Fibroblast of mammary gland (primary cell): ENCODE measurements around the gene GLDC.

Experiments used
- DNase-seq: peaks from one replicate; pipeline ENCODE4 v3.0.0-alpha.2; 2010; ENCODE audit warnings: low read depth
- H3K4me3 ChIP-seq: 2 replicates; pipeline ENCODE4 v1.5.1; 2011; ENCODE audit warnings: low read depth, mild to moderate bottlenecking, low read length, moderate library complexity; ENCODE audit not compliant: control insufficient read depth
- CTCF ChIP-seq: conservative IDR thresholded peaks from 2 replicates; pipeline ENCODE4 v1.5.1; 2011; ENCODE audit warnings: low read depth, low read length, inconsistent platforms; ENCODE audit not compliant: control insufficient read depth, insufficient read depth

GLDC gene

GRCh38 chr9:6581253-6581652 is 64.3 kb downstream of the GLDC start:
- no peak for TF ChIP-seq CTCF
- no peak for DNase-seq
- H3K4me3 ChIP-seq = no peak overlapping the region

- DNase-seq = no peak
- H3K4me3 ChIP-seq = no peak overlapping the region
- TF ChIP-seq CTCF = no peak
Measured at GRCh38 chr9:6579613-6580012, 65.9 kb downstream of the GLDC start.

DNA sequence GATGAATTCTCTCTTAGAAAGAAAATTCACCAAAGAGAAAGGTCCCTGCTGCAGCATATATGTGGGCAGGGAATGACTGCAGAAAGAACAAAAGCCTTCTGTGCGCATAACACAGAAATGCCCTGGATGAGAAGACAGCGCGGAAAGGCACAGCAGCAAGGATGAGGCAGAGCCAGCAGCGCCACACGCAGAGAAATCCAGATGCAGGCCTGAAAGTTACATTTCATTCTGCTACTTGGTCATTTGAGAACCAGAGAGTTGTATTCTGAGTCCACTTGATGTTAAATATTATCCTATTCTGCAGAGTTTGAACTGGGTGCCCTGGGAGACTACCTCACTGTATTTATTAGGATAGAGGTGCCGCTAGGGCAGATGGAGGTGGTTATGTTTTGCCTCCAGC is 68.5 kb downstream of the GLDC start:
- TF ChIP-seq CTCF = no peak
- DNase-seq = no peak
- H3K4me3 ChIP-seq = no peak overlapping the region

GRCh38 chr9:6575324-6576034 is 70.0 kb downstream of the GLDC start:
- TF ChIP-seq CTCF = no peak
- DNase-seq = no peak
- no peak overlapping the region for H3K4me3 ChIP-seq

- TF ChIP-seq CTCF = no peak
- DNase-seq = peak; percentile 98
- H3K4me3 ChIP-seq = peak overlapping the region; percentile 12
Measured at GRCh38 chr9:6567140-6567591, 78.4 kb downstream of the GLDC start.

DNA sequence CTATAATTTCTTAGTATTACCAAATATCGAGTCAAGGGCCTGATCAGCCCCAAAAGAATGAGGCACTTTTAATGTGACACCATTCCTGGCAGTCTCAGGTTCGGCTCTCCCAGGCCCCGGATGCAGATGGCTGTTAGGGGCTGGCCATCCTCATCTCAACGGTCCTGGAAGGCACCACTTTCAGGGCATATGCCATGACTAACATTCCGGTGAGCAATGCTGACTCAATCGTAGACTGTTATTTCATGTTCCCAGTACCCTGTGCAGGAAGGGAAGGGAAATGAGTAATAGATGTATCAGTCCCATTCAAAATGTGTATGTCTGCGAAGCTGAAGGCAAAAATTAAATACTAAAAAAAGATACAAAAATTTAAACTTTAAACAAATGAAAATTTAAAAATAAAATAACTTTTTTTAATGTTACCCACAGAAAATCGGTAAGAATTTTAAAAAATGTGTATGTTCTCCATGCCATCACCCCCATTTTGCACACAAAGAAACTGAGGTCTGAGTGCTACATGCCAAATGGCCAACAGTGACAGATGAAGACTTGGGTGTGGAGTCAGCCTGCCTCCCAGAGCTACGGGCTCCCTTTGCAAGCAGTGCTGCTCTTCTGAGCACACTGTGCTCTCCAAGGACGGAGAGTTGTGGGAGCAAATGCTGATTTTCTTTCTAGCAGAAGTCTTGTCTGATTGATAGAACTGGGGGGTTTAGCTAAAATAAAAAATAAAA is 79.0 kb downstream of the GLDC start:
- TF ChIP-seq CTCF = no peak
- peak; percentile 99 for DNase-seq
- H3K4me3 ChIP-seq = peak overlapping the region; percentile 38
